DOHH2 (cell line): ENCODE data around the gene ACTRT2.

Source experiments
- H3F3A ChIP-seq: fragments of 200-600 bp; sonication (generic), shearing (Covaris generic); 2 replicates; pipeline ENCODE4 v1.6.0; 2016; ENCODE audit warnings: antibody characterized with exemption, mild to moderate bottlenecking; ENCODE audit not compliant: control insufficient read depth, insufficient read depth
- H3K27ac ChIP-seq: fragments of 200-600 bp; sonication (generic); 2 replicates; pipeline ENCODE4 v1.5.1; 2014; ENCODE audit warnings: low read depth, mild to moderate bottlenecking, low read length, moderate library complexity
- H3K27me3 ChIP-seq: fragments of 200-600 bp; sonication (generic); 2 replicates; pipeline ENCODE4 v1.6.1; 2014; ENCODE audit warnings: mild to moderate bottlenecking, low read length, mixed read lengths; ENCODE audit not compliant: control insufficient read depth
- H3K36me3 ChIP-seq: fragments of 200-600 bp; sonication (generic); 2 replicates; pipeline ENCODE4 v1.6.1; 2014; ENCODE audit warnings: mild to moderate bottlenecking, low read length, moderate library complexity, mixed read lengths; ENCODE audit not compliant: control insufficient read depth
- H3K4me1 ChIP-seq: fragments of 200-600 bp; sonication (generic); 2 replicates; pipeline ENCODE4 v1.6.1; 2014; ENCODE audit warnings: mild to moderate bottlenecking, low read length, mixed read lengths; ENCODE audit not compliant: control insufficient read depth
- H3K4me2 ChIP-seq: fragments of 200-600 bp; sonication (generic); 2 replicates; pipeline ENCODE4 v1.6.0; 2014; ENCODE audit warnings: mild to moderate bottlenecking, low read length, moderate library complexity
- H3K4me3 ChIP-seq: fragments of 200-600 bp; sonication (generic); 2 replicates; pipeline ENCODE4 v1.5.1; 2014; ENCODE audit warnings: mild to moderate bottlenecking, low read length, mixed read lengths
- H3K79me2 ChIP-seq: fragments of 200-600 bp; sonication (generic); 2 replicates; pipeline ENCODE4 v1.6.1; 2014; ENCODE audit warnings: mild to moderate bottlenecking, low read length, mixed read lengths; ENCODE audit not compliant: control insufficient read depth
- H3K9me2 ChIP-seq: fragments of 200-600 bp; sonication (generic); replicated peaks from 2 replicates; pipeline ENCODE4 v1.6.1; 2014; ENCODE audit warnings: mild to moderate bottlenecking, low read length, mixed read lengths; ENCODE audit not compliant: control insufficient read depth
- H3K9me3 ChIP-seq: fragments of 200-600 bp; sonication (generic); 2 replicates; pipeline ENCODE4 v1.6.1; 2014; ENCODE audit warnings: antibody characterized with exemption, low read length, mixed read lengths; ENCODE audit not compliant: control insufficient read depth, insufficient read depth
- H4K20me1 ChIP-seq: fragments of 200-600 bp; sonication (generic); 2 replicates; pipeline ENCODE4 v1.6.0; 2014; ENCODE audit warnings: low read depth, mild to moderate bottlenecking, antibody characterized with exemption, low read length, moderate library complexity; ENCODE audit not compliant: control insufficient read depth, insufficient read depth
- CTCF ChIP-seq: fragments of 200-600 bp; sonication (generic); IDR thresholded peaks from one replicate; pipeline ENCODE4 v1.5.1; 2014; ENCODE audit warnings: antibody characterized with exemption, mild to moderate bottlenecking, low read depth, low read length; ENCODE audit not compliant: poor library complexity, severe bottlenecking
- EZH2phosphoT487 ChIP-seq: fragments of 200-600 bp; sonication (generic); IDR thresholded peaks from 2 replicates; pipeline ENCODE4 v1.6.1; 2017; ENCODE audit warnings: borderline replicate concordance, mild to moderate bottlenecking, antibody characterized with exemption, low read length, moderate library complexity, mixed read lengths

ACTRT2 gene

DNA sequence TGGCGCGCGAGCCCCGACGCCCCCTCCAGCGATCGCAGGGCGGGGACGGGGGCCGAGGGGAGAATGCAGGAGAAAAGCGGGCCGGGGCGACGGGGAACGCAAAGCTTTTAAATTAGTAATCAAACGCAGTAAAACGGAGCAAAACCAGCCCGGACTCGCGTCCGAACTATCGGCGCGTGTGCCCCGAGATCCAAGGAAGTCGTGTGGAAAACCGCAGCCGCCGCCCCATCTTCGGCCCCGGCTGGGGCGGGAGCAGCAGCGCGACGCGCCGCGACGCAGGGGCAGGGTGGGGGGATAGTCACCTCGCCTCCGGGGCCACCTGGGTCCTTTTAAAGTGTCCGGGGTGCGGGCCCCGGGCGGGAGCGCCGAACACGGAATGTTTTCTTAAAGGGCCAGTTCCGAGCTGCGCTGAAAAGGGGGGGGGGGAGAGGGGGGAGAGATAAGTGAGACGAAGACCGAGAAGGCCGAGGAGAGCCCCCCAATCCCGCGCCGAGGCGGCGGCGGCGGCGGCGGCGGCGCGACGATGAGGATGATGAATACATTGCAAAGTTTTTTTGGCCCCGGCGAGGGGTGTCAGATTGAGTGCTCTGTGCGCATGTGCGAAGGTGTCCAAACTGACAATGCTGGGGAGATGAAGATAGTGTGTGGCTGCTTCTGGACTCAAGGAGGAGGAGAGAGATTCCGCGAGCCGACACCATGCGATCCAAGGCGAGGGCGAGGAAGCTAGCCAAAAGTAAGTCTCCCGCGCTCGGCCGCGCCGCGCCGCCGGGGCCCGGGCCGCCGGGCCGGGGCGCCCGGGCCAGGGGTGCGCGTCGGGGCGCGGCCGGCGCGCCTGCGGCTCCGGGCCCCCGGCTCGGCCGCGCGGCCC lies 47.5 kb downstream of the ACTRT2 start, which contains the start of gene PRDM16:
Gene PRDM16, plus strand, starts transcription at position 640 of the 868 bp plus-strand sequence. Its CDS starts 57 bp downstream, at position 697.
- H3K4me2 ChIP-seq: no peak within 1 kb of the TSS

GRCh38 chr1:3069491-3070308 lies 48.4 kb downstream of the ACTRT2 start:
- H3K4me3 ChIP-seq: no peak overlapping the region
- H3F3A ChIP-seq: no peaks in the 10 kb centered on the region
- no peaks in the 10 kb centered on the region for H3K36me3 ChIP-seq
- H3K4me1 ChIP-seq: no peaks in the 10 kb centered on the region
- no peaks in the 10 kb centered on the region for H3K79me2 ChIP-seq
- no peak overlapping the region for H3K27ac ChIP-seq
- H3K9me2 ChIP-seq: no peaks in the 10 kb centered on the region
- no peaks in the 10 kb centered on the region for H3K27me3 ChIP-seq
- TF ChIP-seq EZH2phosphoT487 (no peak), CTCF (no peak)
- peaks cover 11% of the 10 kb centered on the region; the same call in 1 of the 2 replicates for H3K9me3 ChIP-seq
- H4K20me1 ChIP-seq: no peaks in the 10 kb centered on the region
- H3K4me2 ChIP-seq: no peak overlapping the region

More for the DNA sequence above, 47.5 kb downstream of the ACTRT2 start, which contains the start of gene PRDM16:
- Histone ChIP-seq H3K4me3 (no peak within 1 kb of the TSS), H4K20me1 (no peaks in the 10 kb centered on the region), H3K9me3 (peaks cover 11% of the 10 kb centered on the region; the same call in 1 of the 2 replicates), H3K4me1 (no peaks in the 10 kb centered on the region), H3K27me3 (no peaks in the 10 kb centered on the region), H3F3A (no peaks in the 10 kb centered on the region), H3K27ac (no peak within 1 kb of the TSS), H3K9me2 (no peaks in the 10 kb centered on the region), H3K36me3 (no peaks in the 10 kb centered on the region), H3K79me2 (no peaks in the 10 kb centered on the region)
- TF ChIP-seq EZH2phosphoT487 (no peak), CTCF (no peak)

- Histone ChIP-seq H3K27me3 (no peaks in the 10 kb centered on the region), H3K4me1 (no peaks in the 10 kb centered on the region), H3K4me2 (no peak overlapping the region), H4K20me1 (no peaks in the 10 kb centered on the region), H3K9me2 (no peaks in the 10 kb centered on the region), H3K9me3 (peaks cover 11% of the 10 kb centered on the region; the same call in 1 of the 2 replicates), H3K4me3 (no peak overlapping the region), H3F3A (no peaks in the 10 kb centered on the region), H3K36me3 (no peaks in the 10 kb centered on the region), H3K27ac (no peak overlapping the region), H3K79me2 (no peaks in the 10 kb centered on the region)
- no peak for TF ChIP-seq EZH2phosphoT487
- TF ChIP-seq CTCF: no peak
Observed at GRCh38 chr1:3070309-3070643, 49.0 kb downstream of the ACTRT2 start.
